GM18858 (cell line): Measurements from ENCODE around the gene NSFL1C.

Source experiments
- ATAC-seq: cut with Tn5 transposase; IDR thresholded peaks from one replicate; pipeline ENCODE4 v1.9.1; 2021; ENCODE audit not compliant: unreplicated experiment

NSFL1C gene

GRCh38 chr20:1486566-1486965 is 19.9 kb upstream of the NSFL1C start:
- ATAC-seq, result no peak

GRCh38 chr20:1484438-1485116 is 17.9 kb upstream of the NSFL1C start:
- ATAC-seq, result no peak

GRCh38 chr20:1479831-1480595 is 13.4 kb upstream of the NSFL1C start:
- ATAC-seq, result no peak

GRCh38 chr20:1478566-1478965 is 11.9 kb upstream of the NSFL1C start:
- no peak for ATAC-seq

- no peak for ATAC-seq
These were observed 11.3 kb upstream of the NSFL1C start for GRCh38 chr20:1477896-1478490.

GRCh38 chr20:1474817-1475603 is 8.4 kb upstream of the NSFL1C start:
- no peak for ATAC-seq

- ATAC-seq, result no peak
These were observed 7.7 kb upstream of the NSFL1C start for GRCh38 chr20:1474325-1474724.

GRCh38 chr20:1473246-1474220 is 6.9 kb upstream of the NSFL1C start:
- ATAC-seq, result no peak

GRCh38 chr20:1472556-1473245 is 6.1 kb upstream of the NSFL1C start:
- ATAC-seq, result no peak

GRCh38 chr20:1471242-1471641 is 4.6 kb upstream of the NSFL1C start:
- ATAC-seq, result no peak

GRCh38 chr20:1469925-1470571 is 3.4 kb upstream of the NSFL1C start:
- ATAC-seq, result no peak

GRCh38 chr20:1469306-1469905 is 2.8 kb upstream of the NSFL1C start:
- no peak for ATAC-seq

- no peak for ATAC-seq
These were observed 1.5 kb upstream of the NSFL1C start for GRCh38 chr20:1468117-1468624.

- ATAC-seq, result no peak
These were observed 887 bp upstream of the NSFL1C start for GRCh38 chr20:1467355-1468116.

GRCh38 chr20:1467082-1467354 is 369 bp upstream of the NSFL1C start:
- peak; percentile 9 for ATAC-seq

- ATAC-seq, result no peak
These were observed 1.0 kb downstream of the NSFL1C start for GRCh38 chr20:1465470-1466210.

- no peak for ATAC-seq
These were observed 2.6 kb downstream of the NSFL1C start for GRCh38 chr20:1463971-1464570.
